Heart left ventricle (tissue), 16 donors: ENCODE results near the gene POLR1C. TPM values are rescaled to one million over a fixed set of nuclear protein-coding genes. Genes with fewer than 3 reads are reported as not detected.

Source experiments
- ATAC-seq, 4 donors: fragments of 200-7000 bp; cut with Tn5 transposase; one replicate each; pipeline ENCODE4 v1.9.1; 2020 to 2022; ENCODE audit warnings: moderate library complexity in 4 of 4, mild to moderate bottlenecking in 3 of 4, moderate number of reproducible peaks in 1 of 4
- DNase-seq, 5 donors: peaks; one replicate each; pipeline ENCODE4 v3.0.0-alpha.2; 2020
- H3K27ac ChIP-seq, 12 donors: fragments of 200-600 bp; sonication (generic) in 4 of 12; one replicate each; pipeline versions ENCODE4 v1.5.0 to v1.8.0; 2016 to 2022; ENCODE audit warnings: mild to moderate bottlenecking in 2 of 12
- H3K27me3 ChIP-seq, 9 donors: fragments of 200-600 bp; sonication (generic) in 2 of 9; one replicate each; pipeline versions ENCODE4 v1.5.1 to v1.8.0; 2016 to 2022; ENCODE audit warnings: mild to moderate bottlenecking in 3 of 9
- H3K36me3 ChIP-seq, 9 donors: fragments of 200-600 bp; sonication (generic) in 2 of 9; one replicate each; pipeline versions ENCODE4 v1.5.0 to v1.8.0; 2018 to 2022; ENCODE audit warnings: mild to moderate bottlenecking in 2 of 9
- H3K4me1 ChIP-seq, 12 donors: fragments of 200-600 bp; sonication (generic) in 4 of 12; one replicate each; pipeline versions ENCODE4 v1.5.0 to v1.8.0; 2016 to 2022; ENCODE audit warnings: mild to moderate bottlenecking in 3 of 12
- H3K4me3 ChIP-seq, 12 donors: fragments of 200-600 bp; sonication (generic) in 4 of 12; one replicate each; pipeline versions ENCODE4 v1.5.0 to v1.8.0; 2017 to 2022; ENCODE audit warnings: mild to moderate bottlenecking in 9 of 12, moderate library complexity in 4 of 12
- H3K9me3 ChIP-seq, 12 donors: fragments of 200-600 bp; sonication (generic) in 4 of 12; one replicate each; pipeline versions ENCODE4 v1.5.0 to v1.8.0; 2016 to 2022; ENCODE audit warnings: mild to moderate bottlenecking in 1 of 12
- CTCF ChIP-seq, 12 donors: fragments of 200-600 bp; sonication (generic) in 4 of 12; IDR thresholded peaks; one replicate each; pipeline versions ENCODE4 v1.5.0 to v1.8.0; 2018 to 2022; ENCODE audit warnings: antibody characterized with exemption in 12 of 12, mild to moderate bottlenecking in 5 of 12
- POLR2A ChIP-seq, 2 donors: fragments of 450-650 bp; IDR thresholded peaks; one replicate each; pipeline ENCODE4 v1.6.1; 2017; ENCODE audit warnings: antibody characterized with exemption in 2 of 2, mild to moderate bottlenecking in 2 of 2, moderate library complexity in 2 of 2
- WGBS, 4 donors: extraction: QIAGEN DNeasy Blood & Tissue Kit in 2 of 4; methylation state at CpG; one replicate each; pipeline versions ENCODE4 v1.1.5 to v1.1.7; 2013 to 2018; 5-methylcytosine and 5-hydroxymethylcytosine counted together
- intact Hi-C, 10 donors: fragments of 100-400 bp; cut with DNase I; formaldehyde crosslinking; loops; one replicate each; pipeline versions ENCODE4 v1.11.1 to v1.14.2; 2022
- polyA plus RNA-seq, 2 donors: library from polyadenylated mRNA; stranded (reverse); fragments of 200-250 nt; gene quantifications; one replicate each; pipeline ENCODE4 v1.2.3, GENCODE V29; 2013
- total RNA-seq, 9 donors: library from RNA; depleted of rRNA in 2 of 9; stranded (reverse); fragments of >200 nt in 2 of 9; fragmentation: NEBNext Ultra II Directional in 3 of 9; extraction: Animal tissue kit (Norgen Biotek cat#: 25700) in 3 of 9; gene quantifications; one replicate each; pipeline versions ENCODE4 v1.1.0 to v1.2.4, GENCODE V29; 2016 to 2023
- donor health status: ischemic (EF 13 %, LVEDD 7.1; RV severe dilation, severe dysfunction).
- donor health status: healthy with polysubstance abuse.
- donor health status: DM: no; HTN: yes; CAD: no.
- donor health status: DM: no; HTN: no; CAD: no.
- donor health status: ischemic (EF 25% LVEDD 6.9; RV normal size, moderate dysfunction).
- donor health status: ischemic (EF 25% LVEDD 5.7; RV mildly dilated, moderate dysfunction).
- donor health status: healthy.
- donor health status: DM: yes; HTN: yes; CAD: no.
- donor health status: ischemic (EF 35%, LVEDD 5.7; RV mildly dilated, moderate dysfunction).
- donor health status: nonischemic (EF 11% LVEDD 7.7; RV severe dilation, severe dysfunction).
- donor health status: DM: yes; HTN: yes; CAD: no.
- donor health status: PGD.
- donor health status: ischemic (EF 29% LVEDD 5.4; RV normal size, mild dysfunction).
- donor health status: nonischemic (EF 23%, LVEDD 6.1; RV moderate dilation, normal function).

The POLR1C gene
- total and polyA plus RNA-seq, 11 donors: 9.5 to 52.9 (median 13.5) TPM

GRCh38 chr6:43517505-43518357 is 842 bp downstream of the POLR1C start:
- whole genome bisulfite sequencing, 4 donors: 2 to 6% (median 4%) methylated on average over 10 of the region's 10 CpGs
- Histone ChIP-seq H3K27ac (peak overlapping the region in 10 of 12 donors; percentile 69 to 98 (median 90)), H3K36me3 (peaks cover 0 to 68% (median 65%) of the 10 kb centered on the region in 9 donors)

GRCh38 chr6:43520097-43520496 is 3.2 kb downstream of the POLR1C start:
- H3K4me1 ChIP-seq: peaks cover 10 to 52% (median 35%) of the 10 kb centered on the region in 12 donors
- no peak for DNase-seq
- no peaks in the 10 kb centered on the region for H3K27me3 ChIP-seq
- 88 to 94% (median 90%) methylated on average over 8 of the region's 8 CpGs for WGBS, 4 donors
- no peaks in the 10 kb centered on the region for H3K9me3 ChIP-seq
- no peak for TF ChIP-seq CTCF (IDR thresholded peaks at IDR 0.05)
- no peak for TF ChIP-seq POLR2A (IDR thresholded peaks at IDR 0.05)
- ATAC-seq: no peak
- H3K36me3 ChIP-seq: peaks cover 0 to 68% (median 65%) of the 10 kb centered on the region in 9 donors
- H3K27ac ChIP-seq: no peak overlapping the region
- intact Hi-C loops: no loop called here
- H3K4me3 ChIP-seq: no peak overlapping the region

More at GRCh38 chr6:43517505-43518357, 842 bp downstream of the POLR1C start:
- H3K27me3 ChIP-seq: no peaks in the 10 kb centered on the region
- H3K4me3 ChIP-seq: peak overlapping the region; percentile 42 to 99 (median 78)
- no peak for TF ChIP-seq POLR2A (IDR thresholded peaks at IDR 0.05)
- TF ChIP-seq CTCF (IDR thresholded peaks at IDR 0.05): no peak
- intact Hi-C loops: loop anchor here in 2 of 10 donors (5.0 kb wide), 1 partner anchor 60 kb away; the partner anchor contains the start of genes POLH (in 2 of the 2) and XPO5 (in 2 of the 2)
- peaks cover 10 to 66% (median 45%) of the 10 kb centered on the region in 12 donors for H3K4me1 ChIP-seq
- DNase-seq: no peak
- H3K9me3 ChIP-seq: no peaks in the 10 kb centered on the region
- no peak for ATAC-seq

GRCh38 chr6:43521836-43522235 is 4.9 kb downstream of the POLR1C start:
- H3K9me3 ChIP-seq: no peaks in the 10 kb centered on the region
- DNase-seq (no peak), ATAC-seq (peak in 2 of 4 donors; percentile 54 to 58)
- TF ChIP-seq CTCF (IDR thresholded peaks at IDR 0.05): no peak
- TF ChIP-seq POLR2A (IDR thresholded peaks at IDR 0.05): no peak
- WGBS, 4 donors: 34 to 44% (median 38%) methylated on average over 2 of the region's 2 CpGs
- no peaks in the 10 kb centered on the region for H3K27me3 ChIP-seq
- H3K4me3 ChIP-seq: no peak overlapping the region
- intact Hi-C loops: no loop called here
- H3K27ac ChIP-seq: peak overlapping the region in 9 of 12 donors; percentile 13 to 70 (median 54)
- peaks cover 0 to 38% (median 24%) of the 10 kb centered on the region in 12 donors for H3K4me1 ChIP-seq
- H3K36me3 ChIP-seq: peaks cover 0 to 80% (median 78%) of the 10 kb centered on the region in 9 donors

GRCh38 chr6:43522547-43523261 is 5.8 kb downstream of the POLR1C start:
- DNase-seq: no peak
- Histone ChIP-seq H3K36me3 (peaks cover 0 to 89% (median 87%) of the 10 kb centered on the region in 9 donors), H3K4me1 (peaks cover 0 to 33% (median 21%) of the 10 kb centered on the region in 12 donors), H3K27me3 (no peaks in the 10 kb centered on the region), H3K9me3 (no peaks in the 10 kb centered on the region), H3K4me3 (no peak overlapping the region), H3K27ac (peak overlapping the region in 9 of 12 donors; percentile 13 to 70 (median 52))
- intact Hi-C loops: no loop called here
- ATAC-seq: peak in 1 of 4 donors; percentile 13
- TF ChIP-seq CTCF (IDR thresholded peaks at IDR 0.05): no peak
- no peak for TF ChIP-seq POLR2A (IDR thresholded peaks at IDR 0.05)
- 76 to 81% (median 78%) methylated on average over 7 to 8 of the region's 8 CpGs for WGBS, 4 donors
